Liver (tissue), 3 donors: ENCODE measurements around the gene EEFSEC.

Experiments used
- ATF3 ChIP-seq: IDR thresholded peaks from 2 replicates; pipeline ENCODE4 v1.6.1; 2016; ENCODE audit warnings: antibody characterized with exemption
- FOXA1 ChIP-seq: IDR thresholded peaks from 2 replicates; pipeline ENCODE4 v1.6.1; 2016; ENCODE audit warnings: antibody characterized with exemption
- GABPA ChIP-seq, 2 donors: IDR thresholded peaks in 1 of 2; conservative IDR thresholded peaks in 1 of 2; 2 replicates each; pipeline ENCODE4 v1.6.1; 2016; ENCODE audit warnings: antibody characterized with exemption in 2 of 2, mild to moderate bottlenecking in 1 of 2, moderate library complexity in 1 of 2
- JUND ChIP-seq, 2 donors: IDR thresholded peaks; 2 replicates each; pipeline ENCODE4 v1.6.1; 2016; ENCODE audit warnings: antibody characterized with exemption in 2 of 2
- SP1 ChIP-seq: IDR thresholded peaks from 2 replicates; pipeline ENCODE4 v1.6.1; 2018; ENCODE audit warnings: antibody characterized with exemption, mild to moderate bottlenecking
- TAF1 ChIP-seq: conservative IDR thresholded peaks from 2 replicates; pipeline ENCODE4 v1.6.1; 2016; ENCODE audit warnings: antibody characterized with exemption, mild to moderate bottlenecking
- YY1 ChIP-seq: IDR thresholded peaks from 2 replicates; pipeline ENCODE4 v1.6.1; 2016; ENCODE audit warnings: antibody characterized with exemption, mild to moderate bottlenecking
- ZBTB33 ChIP-seq: IDR thresholded peaks from 2 replicates; pipeline ENCODE4 v1.6.1; 2016; ENCODE audit warnings: antibody characterized with exemption
- TF ChIP-seq, protein P1 (sequence below): fragments of 150-350 bp; IDR thresholded peaks from 2 replicates; pipeline ENCODE4 v1.5.1; 2017; ENCODE audit warnings: improper control_type of control experiment, low read depth, low read length; ENCODE audit not compliant: missing input control
- TF ChIP-seq, protein P2 (sequence below): IDR thresholded peaks from 2 replicates; pipeline ENCODE4 v1.6.1; 2016; ENCODE audit warnings: antibody characterized with exemption
- TF ChIP-seq, protein P3 (sequence below): IDR thresholded peaks from 2 replicates; pipeline ENCODE4 v1.6.1; 2016; ENCODE audit warnings: antibody characterized with exemption, mild to moderate bottlenecking
- donor health status: healthy.
- donor health status: healthy.

DNA sequence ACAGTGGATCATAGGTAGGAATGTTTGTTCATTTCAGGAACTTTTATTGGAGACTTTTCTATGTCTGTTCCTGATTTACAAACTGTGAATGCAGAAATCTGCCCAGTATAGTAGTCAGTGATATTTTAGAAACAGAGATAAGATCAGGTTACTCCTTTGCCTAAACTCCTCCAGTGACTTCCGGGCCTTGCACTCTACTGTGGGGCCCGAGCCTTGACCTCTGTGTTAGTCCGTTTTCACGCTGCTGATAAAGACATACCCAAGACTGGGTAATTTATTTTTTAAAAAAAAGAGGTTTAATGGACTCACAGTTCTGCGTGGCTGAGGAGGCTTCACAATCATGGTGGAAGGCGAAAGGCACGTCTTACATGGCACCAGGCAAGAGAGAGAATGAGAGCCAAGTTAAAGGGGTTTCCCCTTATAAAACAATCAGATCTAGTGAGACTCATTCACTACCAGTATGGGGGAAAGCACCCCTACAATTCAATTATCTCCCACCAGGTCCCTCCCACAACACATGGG lies 186.3 kb downstream of the EEFSEC start:
- TF ChIP-seq ATF3, result no peak
- TF ChIP-seq, protein P1, sequence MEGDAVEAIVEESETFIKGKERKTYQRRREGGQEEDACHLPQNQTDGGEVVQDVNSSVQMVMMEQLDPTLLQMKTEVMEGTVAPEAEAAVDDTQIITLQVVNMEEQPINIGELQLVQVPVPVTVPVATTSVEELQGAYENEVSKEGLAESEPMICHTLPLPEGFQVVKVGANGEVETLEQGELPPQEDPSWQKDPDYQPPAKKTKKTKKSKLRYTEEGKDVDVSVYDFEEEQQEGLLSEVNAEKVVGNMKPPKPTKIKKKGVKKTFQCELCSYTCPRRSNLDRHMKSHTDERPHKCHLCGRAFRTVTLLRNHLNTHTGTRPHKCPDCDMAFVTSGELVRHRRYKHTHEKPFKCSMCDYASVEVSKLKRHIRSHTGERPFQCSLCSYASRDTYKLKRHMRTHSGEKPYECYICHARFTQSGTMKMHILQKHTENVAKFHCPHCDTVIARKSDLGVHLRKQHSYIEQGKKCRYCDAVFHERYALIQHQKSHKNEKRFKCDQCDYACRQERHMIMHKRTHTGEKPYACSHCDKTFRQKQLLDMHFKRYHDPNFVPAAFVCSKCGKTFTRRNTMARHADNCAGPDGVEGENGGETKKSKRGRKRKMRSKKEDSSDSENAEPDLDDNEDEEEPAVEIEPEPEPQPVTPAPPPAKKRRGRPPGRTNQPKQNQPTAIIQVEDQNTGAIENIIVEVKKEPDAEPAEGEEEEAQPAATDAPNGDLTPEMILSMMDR, result no peak
- TF ChIP-seq, protein P2, sequence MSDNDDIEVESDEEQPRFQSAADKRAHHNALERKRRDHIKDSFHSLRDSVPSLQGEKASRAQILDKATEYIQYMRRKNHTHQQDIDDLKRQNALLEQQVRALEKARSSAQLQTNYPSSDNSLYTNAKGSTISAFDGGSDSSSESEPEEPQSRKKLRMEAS, result no peak
- TF ChIP-seq SP1, result no peak
- no peak for TF ChIP-seq YY1
- TF ChIP-seq TAF1, result no peak
- TF ChIP-seq ZBTB33, result no peak
- no peak for TF ChIP-seq GABPA (IDR thresholded peaks at IDR 0.05 in 1 of 2, conservative IDR thresholded peaks at IDR 0.05 in 1 of 2)
- TF ChIP-seq FOXA1, result no peak
- TF ChIP-seq, protein P3, sequence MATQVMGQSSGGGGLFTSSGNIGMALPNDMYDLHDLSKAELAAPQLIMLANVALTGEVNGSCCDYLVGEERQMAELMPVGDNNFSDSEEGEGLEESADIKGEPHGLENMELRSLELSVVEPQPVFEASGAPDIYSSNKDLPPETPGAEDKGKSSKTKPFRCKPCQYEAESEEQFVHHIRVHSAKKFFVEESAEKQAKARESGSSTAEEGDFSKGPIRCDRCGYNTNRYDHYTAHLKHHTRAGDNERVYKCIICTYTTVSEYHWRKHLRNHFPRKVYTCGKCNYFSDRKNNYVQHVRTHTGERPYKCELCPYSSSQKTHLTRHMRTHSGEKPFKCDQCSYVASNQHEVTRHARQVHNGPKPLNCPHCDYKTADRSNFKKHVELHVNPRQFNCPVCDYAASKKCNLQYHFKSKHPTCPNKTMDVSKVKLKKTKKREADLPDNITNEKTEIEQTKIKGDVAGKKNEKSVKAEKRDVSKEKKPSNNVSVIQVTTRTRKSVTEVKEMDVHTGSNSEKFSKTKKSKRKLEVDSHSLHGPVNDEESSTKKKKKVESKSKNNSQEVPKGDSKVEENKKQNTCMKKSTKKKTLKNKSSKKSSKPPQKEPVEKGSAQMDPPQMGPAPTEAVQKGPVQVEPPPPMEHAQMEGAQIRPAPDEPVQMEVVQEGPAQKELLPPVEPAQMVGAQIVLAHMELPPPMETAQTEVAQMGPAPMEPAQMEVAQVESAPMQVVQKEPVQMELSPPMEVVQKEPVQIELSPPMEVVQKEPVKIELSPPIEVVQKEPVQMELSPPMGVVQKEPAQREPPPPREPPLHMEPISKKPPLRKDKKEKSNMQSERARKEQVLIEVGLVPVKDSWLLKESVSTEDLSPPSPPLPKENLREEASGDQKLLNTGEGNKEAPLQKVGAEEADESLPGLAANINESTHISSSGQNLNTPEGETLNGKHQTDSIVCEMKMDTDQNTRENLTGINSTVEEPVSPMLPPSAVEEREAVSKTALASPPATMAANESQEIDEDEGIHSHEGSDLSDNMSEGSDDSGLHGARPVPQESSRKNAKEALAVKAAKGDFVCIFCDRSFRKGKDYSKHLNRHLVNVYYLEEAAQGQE, result no peak
- TF ChIP-seq JUND (IDR thresholded peaks at IDR 0.05), result no peak
